GM18909 (cell line): Measurements from ENCODE around the gene VSX2.
A peak's percentile ranks its signal among the peaks of the same experiment; 100 is the strongest.

Experiments used
- ATAC-seq: cut with Tn5 transposase; IDR thresholded peaks from one replicate; pipeline ENCODE4 v1.9.1; 2021; ENCODE audit warnings: mild to moderate bottlenecking; ENCODE audit not compliant: unreplicated experiment, poor library complexity

VSX2 gene

DNA sequence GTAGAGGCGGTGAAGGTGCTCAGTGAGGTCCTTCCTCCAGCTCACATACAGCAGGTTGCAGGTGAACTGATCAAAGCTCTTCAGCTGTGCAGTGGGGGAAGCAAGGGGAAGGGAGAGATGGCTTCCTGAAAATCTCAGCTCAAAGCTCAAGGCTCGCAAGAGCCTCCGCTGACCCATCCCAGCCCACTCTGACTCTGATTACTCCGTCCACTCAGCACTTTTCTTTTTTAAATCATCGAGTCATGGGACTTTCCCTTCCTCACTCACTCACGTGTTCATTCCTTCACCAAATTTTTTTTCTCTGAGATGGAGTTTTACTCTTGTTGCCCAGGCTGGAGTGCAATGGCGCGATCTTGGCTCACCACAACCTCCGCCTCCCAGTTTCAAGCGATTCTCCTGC lies 58.7 kb downstream of the VSX2 start:
- ATAC-seq, result no peak

DNA sequence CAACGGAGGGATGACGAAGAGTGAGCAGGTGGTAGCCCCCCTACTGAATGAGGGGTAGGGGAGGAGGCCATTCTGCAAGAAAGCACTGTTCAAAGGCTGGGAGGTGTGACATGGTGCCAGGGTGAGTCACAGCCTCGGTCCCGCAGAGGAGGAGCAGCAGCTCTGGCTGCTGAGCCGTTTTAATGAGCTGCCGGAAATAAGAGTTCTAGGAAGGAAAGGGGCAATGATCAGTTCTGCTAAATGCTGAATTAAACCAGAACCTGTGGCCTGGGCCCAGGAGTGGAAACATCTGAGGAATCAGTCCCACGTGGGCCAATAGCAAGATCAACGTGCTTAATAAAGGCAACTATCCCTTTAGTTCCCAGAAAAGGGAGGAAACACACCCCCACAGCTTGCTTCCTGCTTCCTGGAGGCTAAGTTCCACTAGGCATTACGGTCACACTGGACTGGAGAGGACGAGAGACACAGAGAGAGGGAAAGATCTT lies 59.9 kb downstream of the VSX2 start:
- no peak for ATAC-seq

DNA sequence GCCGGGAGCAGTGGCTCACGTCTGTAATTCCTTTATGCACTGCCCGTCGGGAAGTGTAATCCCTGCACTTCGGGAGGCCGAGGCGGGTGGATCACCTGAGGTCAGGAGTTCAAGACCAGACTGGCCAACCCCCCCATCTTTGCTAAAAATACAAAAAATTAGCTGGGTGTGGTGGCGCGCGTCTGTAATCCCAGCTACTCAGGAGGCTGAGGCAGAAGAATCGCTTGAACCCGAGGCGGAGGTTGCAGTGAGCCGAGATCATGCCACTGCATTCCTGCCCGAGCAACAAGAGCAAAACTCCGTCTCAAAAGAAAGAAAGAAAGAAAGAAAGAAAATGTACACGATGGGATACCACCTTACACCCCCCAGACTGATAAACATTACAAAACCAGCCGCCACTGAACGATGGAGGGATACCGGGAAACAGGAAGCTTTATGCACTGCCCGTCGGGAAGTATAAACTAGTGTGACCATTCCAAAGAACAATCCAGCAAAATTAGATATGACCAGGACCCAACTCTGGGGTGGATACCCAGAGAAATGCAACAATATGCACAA lies 62.4 kb downstream of the VSX2 start:
- ATAC-seq, result no peak

GRCh38 chr14:74302152-74302628 lies 62.9 kb downstream of the VSX2 start:
- peak; percentile 36 for ATAC-seq

DNA sequence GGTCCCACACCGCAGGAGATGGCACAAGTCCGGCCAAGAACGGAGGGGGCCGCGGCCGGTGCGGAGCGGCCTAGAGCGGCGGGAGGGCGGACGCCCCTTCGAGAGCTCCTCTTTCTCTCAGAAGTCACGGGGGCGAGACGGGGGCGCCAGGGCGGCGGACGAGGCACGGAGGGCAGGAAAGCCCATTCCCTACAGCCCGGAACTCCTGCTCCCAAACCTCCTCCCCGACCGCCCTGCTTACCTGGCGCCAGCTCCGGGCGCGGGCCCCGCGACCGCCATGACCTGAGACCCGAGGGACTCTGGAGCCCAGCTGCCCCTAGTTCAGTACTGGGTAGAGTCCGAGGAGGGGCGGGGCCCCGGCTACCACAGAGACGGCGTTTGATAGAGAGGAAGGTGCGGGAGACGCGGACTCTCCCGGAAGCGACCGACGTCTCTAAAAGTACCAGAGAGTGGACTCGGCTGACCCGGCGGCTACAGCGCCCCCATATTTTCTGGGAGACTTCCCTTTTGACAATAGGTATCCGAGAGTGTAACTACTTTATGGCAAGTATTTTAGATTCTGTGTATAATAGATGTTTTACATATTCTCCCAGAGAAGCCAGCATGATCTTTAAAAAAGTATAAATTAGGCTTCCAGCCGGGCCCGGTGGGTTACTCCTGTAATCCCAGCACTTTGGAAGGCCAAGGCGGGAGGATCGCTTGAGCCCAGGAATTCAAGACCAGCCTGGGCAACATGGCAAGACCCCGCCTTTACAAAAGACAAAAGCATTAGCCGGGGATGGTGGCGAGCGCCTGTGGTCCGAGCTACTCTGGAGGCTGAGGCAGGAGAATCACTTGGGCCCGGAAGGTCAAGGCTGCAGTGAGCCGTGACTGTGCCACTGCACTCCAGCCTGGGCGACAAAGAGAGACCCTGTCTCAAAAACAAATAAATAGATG lies 63.7 kb downstream of the VSX2 start, which contains the start of gene ABCD4:
Gene ABCD4 (minus strand): TSS at position 301 of the 936 bp plus-strand sequence. CDS start 22 bp downstream, at position 279.
- ATAC-seq, result peak; percentile 98

DNA sequence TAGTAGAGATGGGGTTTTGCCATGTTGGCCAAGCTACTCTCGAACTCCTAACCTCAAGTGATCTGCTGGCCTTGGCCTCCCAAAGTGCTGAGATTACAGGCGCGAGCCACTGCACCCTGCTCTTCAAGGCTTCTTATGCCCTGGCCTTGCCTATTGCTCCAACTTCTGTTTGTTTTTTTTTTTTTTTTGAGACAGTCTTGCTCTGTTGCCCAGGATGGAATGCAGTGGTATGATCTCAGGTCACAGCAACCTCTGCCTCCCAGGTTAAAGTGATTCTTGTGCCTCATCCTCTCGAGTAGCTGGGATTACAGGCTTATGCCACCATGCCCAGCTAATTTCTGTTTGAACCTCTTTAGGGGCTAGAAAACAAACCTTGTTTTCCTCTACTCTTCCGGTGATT lies 69.4 kb downstream of the VSX2 start:
- ATAC-seq, result no peak

DNA sequence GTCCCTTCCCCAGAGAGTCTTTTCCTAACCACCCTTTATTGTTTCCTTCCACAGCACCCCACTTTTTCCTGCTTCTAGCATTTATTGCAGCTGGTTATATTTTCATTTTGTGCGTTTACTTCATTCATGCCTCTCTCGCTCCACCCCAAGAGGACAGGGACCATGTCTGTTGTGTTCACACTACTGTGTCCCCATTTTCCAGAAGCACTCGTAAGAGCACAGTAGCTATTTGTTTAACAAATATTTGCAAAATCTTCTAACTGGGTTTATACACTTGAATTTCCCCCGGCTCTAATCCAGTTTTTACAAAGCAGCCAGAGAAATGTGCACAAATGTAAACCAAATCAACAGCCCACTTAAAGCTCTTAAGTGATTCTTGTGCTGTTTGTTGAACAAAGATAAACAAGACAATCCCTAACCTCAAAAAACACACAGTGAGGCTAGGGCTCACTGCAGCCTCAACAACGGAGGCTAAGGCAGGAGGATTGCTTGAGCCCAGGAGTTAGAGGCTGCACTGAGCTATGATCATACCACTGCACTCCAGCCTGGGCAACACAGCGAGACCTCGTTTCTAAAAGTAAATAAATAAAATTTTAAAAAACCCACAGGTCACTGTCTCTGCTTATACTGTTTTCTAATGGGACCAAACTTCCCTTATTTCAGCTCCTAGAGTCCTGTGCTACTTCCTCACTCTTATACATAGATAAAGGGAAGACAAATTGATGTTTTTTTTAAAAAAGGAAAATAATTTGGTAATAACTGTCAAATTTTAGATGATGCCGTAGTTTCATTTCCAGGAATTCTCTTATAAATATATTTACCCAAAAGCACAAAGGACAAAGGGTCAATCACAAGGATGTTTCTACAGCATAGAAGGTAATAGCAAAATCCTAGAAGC lies 70.1 kb downstream of the VSX2 start:
- ATAC-seq, result no peak

GRCh38 chr14:74312161-74312560 lies 72.9 kb downstream of the VSX2 start:
- ATAC-seq, result no peak
